Measurements from ENCODE around the gene FGF18. TPM values are rescaled to one million over a fixed set of nuclear protein-coding genes. Genes with fewer than 3 reads are reported as not detected.

The FGF18 gene
- total and polyA plus RNA-seq, 11 donors, result 3.4 to 63.0 (median 16.4) TPM

GRCh38 chr5:171482434-171482730, 62.9 kb downstream of the FGF18 start:
- H3K4me3 ChIP-seq, result no peak overlapping the region
- H3K4me1 ChIP-seq, result peaks cover 0 to 32% (median 5%) of the 10 kb centered on the region in 12 donors
- H3K27ac ChIP-seq, result no peak overlapping the region
- TF ChIP-seq CTCF (IDR thresholded peaks at IDR 0.05) (no peak), POLR2A (IDR thresholded peaks at IDR 0.05) (no peak)
- DNase-seq, result no peak
- 87 to 98% (median 92%) methylated on average over 3 to 4 of the region's 4 CpGs for WGBS, 4 donors
- no peaks in the 10 kb centered on the region for H3K27me3 ChIP-seq
- no peaks in the 10 kb centered on the region for H3K9me3 ChIP-seq
- no peaks in the 10 kb centered on the region for H3K36me3 ChIP-seq
- intact Hi-C loops (cut with DNase I), result loop anchor here in 5 of 10 donors (5.0 to 10.0 kb wide), 3 partner anchors 58 to 65 kb away; partner anchors contain the start of gene FGF18 (in 2 of the 5)
- no peak for ATAC-seq

GRCh38 chr5:171483551-171484135, 64.2 kb downstream of the FGF18 start:
- no peak overlapping the region for H3K4me3 ChIP-seq
- peak overlapping the region; percentile 5 to 74 (median 62) for H3K27ac ChIP-seq
- H3K9me3 ChIP-seq, result no peaks in the 10 kb centered on the region
- TF ChIP-seq CTCF (IDR thresholded peaks at IDR 0.05), result no peak
- no peak for TF ChIP-seq POLR2A (IDR thresholded peaks at IDR 0.05)
- intact Hi-C loops (cut with DNase I), result loop anchor here in 5 of 10 donors (5.0 to 10.0 kb wide), 3 partner anchors 59 to 66 kb away; partner anchors contain the start of gene FGF18 (in 2 of the 5)
- H3K27me3 ChIP-seq, result no peaks in the 10 kb centered on the region
- DNase-seq (peak; percentile 80 to 89 (median 82)), ATAC-seq (peak; percentile 69 to 93 (median 86))
- WGBS, 4 donors, result 64 to 75% (median 70%) methylated on average over 9 to 21 of the region's 21 CpGs
- H3K36me3 ChIP-seq, result no peaks in the 10 kb centered on the region
- peaks cover 0 to 30% (median 5%) of the 10 kb centered on the region in 12 donors for H3K4me1 ChIP-seq

- Histone ChIP-seq H3K9me3 (no peaks in the 10 kb centered on the region), H3K27ac (peak overlapping the region in 4 of 12 donors; percentile 20 to 69 (median 47))
These were observed 65.0 kb downstream of the FGF18 start for GRCh38 chr5:171484460-171484899.

More at GRCh38 chr5:171484460-171484899, 65.0 kb downstream of the FGF18 start:
- 37 to 51% (median 43%) methylated on average over 7 of the region's 7 CpGs for WGBS, 4 donors
- ATAC-seq (peak in 2 of 4 donors; percentile 37 to 42), DNase-seq (no peak)
- peaks cover 0 to 23% (median 4%) of the 10 kb centered on the region in 12 donors for H3K4me1 ChIP-seq
- H3K27me3 ChIP-seq, result no peaks in the 10 kb centered on the region
- H3K36me3 ChIP-seq, result no peaks in the 10 kb centered on the region
- intact Hi-C loops (cut with DNase I), result loop anchor here in 5 of 10 donors (5.0 to 10.0 kb wide), 3 partner anchors 60 to 67 kb away; partner anchors contain the start of gene FGF18 (in 2 of the 5)
- no peak for TF ChIP-seq POLR2A (IDR thresholded peaks at IDR 0.05)
- TF ChIP-seq CTCF (IDR thresholded peaks at IDR 0.05), result peak in 11 of 12 donors; percentile 49 to 80 (median 67)
- H3K4me3 ChIP-seq, result no peak overlapping the region

Data from heart left ventricle (tissue), 16 donors.